ENCODE data around the gene KCTD15. TPM values are rescaled to one million over a fixed set of nuclear protein-coding genes. Genes with fewer than 3 reads are reported as not detected.

The KCTD15 gene
- total RNA-seq, 3 donors from 2014 or later, result 8.0 to 42.3 (median 10.1) TPM

DNA sequence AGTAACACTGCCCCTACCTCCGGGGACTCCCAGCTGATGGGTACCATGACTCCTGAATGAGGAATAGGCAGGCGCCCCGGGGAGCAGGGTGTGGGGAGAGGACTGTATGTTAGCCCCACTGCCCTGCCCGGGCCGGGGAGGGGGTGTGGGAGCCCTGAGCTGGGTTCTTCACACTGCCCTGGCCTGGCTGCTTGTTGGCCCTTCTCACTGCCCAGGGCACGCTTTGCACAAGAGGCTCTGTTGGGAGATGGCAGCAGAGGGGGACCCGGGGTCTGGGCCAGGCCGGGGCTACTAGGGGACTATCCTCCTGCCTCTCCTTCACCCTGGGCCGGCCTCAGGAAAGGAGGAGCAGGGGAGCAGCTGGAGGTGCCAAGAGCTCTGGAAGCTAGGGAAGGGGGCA lies 19.3 kb upstream of the KCTD15 start:
- intact Hi-C loops (cut with DNase I, micrococcal nuclease), result loop anchor here in 1 of 2 donors (5.0 to 10.0 kb wide), 2 partner anchors 217 to 320 kb away; no protein-coding TSS in a partner anchor
- no peaks in the 10 kb centered on the region for H3K9me3 ChIP-seq
- H3K4me3 ChIP-seq, result no peak overlapping the region
- TF ChIP-seq, protein P1, sequence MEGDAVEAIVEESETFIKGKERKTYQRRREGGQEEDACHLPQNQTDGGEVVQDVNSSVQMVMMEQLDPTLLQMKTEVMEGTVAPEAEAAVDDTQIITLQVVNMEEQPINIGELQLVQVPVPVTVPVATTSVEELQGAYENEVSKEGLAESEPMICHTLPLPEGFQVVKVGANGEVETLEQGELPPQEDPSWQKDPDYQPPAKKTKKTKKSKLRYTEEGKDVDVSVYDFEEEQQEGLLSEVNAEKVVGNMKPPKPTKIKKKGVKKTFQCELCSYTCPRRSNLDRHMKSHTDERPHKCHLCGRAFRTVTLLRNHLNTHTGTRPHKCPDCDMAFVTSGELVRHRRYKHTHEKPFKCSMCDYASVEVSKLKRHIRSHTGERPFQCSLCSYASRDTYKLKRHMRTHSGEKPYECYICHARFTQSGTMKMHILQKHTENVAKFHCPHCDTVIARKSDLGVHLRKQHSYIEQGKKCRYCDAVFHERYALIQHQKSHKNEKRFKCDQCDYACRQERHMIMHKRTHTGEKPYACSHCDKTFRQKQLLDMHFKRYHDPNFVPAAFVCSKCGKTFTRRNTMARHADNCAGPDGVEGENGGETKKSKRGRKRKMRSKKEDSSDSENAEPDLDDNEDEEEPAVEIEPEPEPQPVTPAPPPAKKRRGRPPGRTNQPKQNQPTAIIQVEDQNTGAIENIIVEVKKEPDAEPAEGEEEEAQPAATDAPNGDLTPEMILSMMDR (IDR thresholded peaks at IDR 0.05), result no peak
- DNase-seq, result no peak
- ATAC-seq, result no peak
- no peaks in the 10 kb centered on the region for H3K36me3 ChIP-seq (ENCODE audit: low read depth)
- H3K4me1 ChIP-seq (ENCODE audit: low read depth), result no peaks in the 10 kb centered on the region

DNA sequence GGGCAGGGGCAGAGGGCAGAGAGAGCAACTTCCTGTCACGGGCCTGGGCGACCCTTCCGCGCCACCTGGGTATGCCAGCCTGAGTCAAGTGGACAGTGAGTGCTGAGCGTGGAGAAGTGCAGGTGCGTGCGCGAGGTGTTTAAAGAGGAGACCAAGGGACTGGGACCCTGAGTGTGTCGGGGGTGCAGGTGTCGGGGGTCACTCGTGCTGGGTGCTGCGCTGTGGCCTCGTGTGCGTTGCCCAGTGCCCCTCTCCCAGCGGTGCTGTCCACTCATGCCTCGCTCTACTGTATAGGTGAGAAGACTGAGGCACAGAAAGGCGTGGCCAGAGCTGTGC lies 18.9 kb upstream of the KCTD15 start:
- ATAC-seq (no peak), DNase-seq (no peak)
- Histone ChIP-seq H3K9me3 (no peaks in the 10 kb centered on the region), H3K4me3 (no peak overlapping the region), H3K36me3 (ENCODE audit: low read depth) (no peaks in the 10 kb centered on the region), H3K4me1 (ENCODE audit: low read depth) (no peaks in the 10 kb centered on the region)
- TF ChIP-seq, protein P1 (IDR thresholded peaks at IDR 0.05), result no peak
- intact Hi-C loops (cut with DNase I, micrococcal nuclease), result loop anchor here in 1 of 2 donors (5.0 to 10.0 kb wide), 2 partner anchors 217 to 320 kb away; no protein-coding TSS in a partner anchor

DNA sequence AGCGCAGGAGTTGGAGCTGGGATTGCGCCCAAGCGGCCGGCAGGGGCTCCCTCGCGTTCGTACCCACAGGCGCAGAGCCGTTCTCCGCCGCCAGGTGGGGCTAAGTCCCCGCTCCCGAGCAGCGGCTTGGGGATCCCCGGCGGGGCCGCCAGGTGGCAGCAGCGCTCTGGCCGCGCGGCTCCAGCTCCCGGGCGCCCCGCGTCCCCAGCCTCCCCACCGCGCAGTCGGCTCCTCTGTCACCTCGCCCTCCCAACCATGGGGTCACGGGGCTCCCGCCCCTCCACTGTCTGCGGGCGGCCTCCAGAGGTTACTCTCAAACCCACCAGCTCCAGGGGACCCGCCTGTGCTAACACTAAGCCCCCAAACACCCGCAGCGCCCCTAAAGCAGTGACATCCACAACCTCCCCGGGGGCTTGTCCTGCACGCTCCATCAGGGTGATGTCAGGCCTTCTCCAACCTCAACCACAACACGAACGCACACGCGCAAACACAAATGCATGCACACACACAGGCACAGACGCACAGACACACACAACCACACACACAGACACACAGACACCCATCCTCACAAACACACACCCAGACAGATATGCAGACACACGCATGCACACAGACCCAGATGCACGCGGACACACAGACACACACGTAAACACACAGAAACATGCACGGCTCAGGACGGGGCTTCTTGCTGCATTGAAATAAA lies 18.4 kb upstream of the KCTD15 start:
- Histone ChIP-seq H3K4me1 (ENCODE audit: low read depth) (no peaks in the 10 kb centered on the region), H3K36me3 (ENCODE audit: low read depth) (no peaks in the 10 kb centered on the region), H3K4me3 (no peak overlapping the region), H3K9me3 (no peaks in the 10 kb centered on the region)
- ATAC-seq (peak; percentile 98), DNase-seq (peak; percentile 82 to 90 (median 88))
- intact Hi-C loops (cut with DNase I, micrococcal nuclease), result loop anchor here in 1 of 2 donors (5.0 to 10.0 kb wide), 2 partner anchors 217 to 319 kb away; no protein-coding TSS in a partner anchor
- TF ChIP-seq, protein P1 (IDR thresholded peaks at IDR 0.05), result peak; percentile 100

DNA sequence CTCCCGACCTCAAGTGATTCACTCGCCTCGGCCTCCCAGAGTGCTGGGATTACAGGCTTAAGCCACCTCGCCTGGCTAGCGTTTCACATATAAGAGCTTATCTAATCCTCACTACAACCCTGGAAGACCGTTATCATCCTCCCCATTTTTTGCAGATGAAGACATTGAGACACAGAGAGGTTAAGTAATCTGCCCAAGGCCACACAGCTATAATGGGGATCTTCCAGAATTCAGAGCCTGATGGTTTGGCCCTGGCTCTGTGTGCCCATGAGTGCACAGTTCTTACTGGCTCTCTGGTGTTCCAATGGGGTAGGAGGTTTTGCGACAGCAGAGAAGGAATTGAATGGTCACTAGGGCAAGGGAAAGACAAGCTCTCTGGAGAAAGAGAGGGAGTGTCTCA lies 16.8 kb upstream of the KCTD15 start:
- Histone ChIP-seq H3K4me1 (ENCODE audit: low read depth) (no peaks in the 10 kb centered on the region), H3K9me3 (no peaks in the 10 kb centered on the region), H3K4me3 (no peak overlapping the region), H3K36me3 (ENCODE audit: low read depth) (no peaks in the 10 kb centered on the region)
- TF ChIP-seq, protein P1 (IDR thresholded peaks at IDR 0.05), result no peak
- DNase-seq, result no peak
- intact Hi-C loops (cut with DNase I, micrococcal nuclease), result loop anchor here in 1 of 2 donors (5.0 to 10.0 kb wide), 2 partner anchors 215 to 317 kb away; no protein-coding TSS in a partner anchor
- ATAC-seq, result no peak

DNA sequence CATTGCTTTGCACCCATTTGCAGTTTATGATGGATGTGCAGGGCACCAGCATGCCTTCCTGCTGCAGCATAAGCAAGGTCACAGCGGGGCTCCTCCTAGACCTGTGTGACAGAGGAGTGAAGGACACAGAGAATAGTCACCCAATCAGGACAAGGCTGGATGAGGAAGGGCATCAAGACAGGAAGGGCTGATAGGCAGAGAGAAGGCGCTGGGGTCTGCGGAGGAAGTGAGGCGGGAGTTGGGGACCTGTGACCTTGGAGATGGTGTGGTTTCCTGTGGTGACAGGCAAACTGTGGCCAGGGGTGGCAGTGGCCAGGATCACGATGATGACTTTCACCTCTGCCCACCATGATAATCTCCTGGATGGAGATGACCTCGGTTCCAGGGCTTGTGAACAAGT lies 16.4 kb upstream of the KCTD15 start:
- ATAC-seq (no peak), DNase-seq (no peak)
- intact Hi-C loops (cut with DNase I, micrococcal nuclease), result no loop called here
- TF ChIP-seq, protein P1 (IDR thresholded peaks at IDR 0.05), result no peak
- no peaks in the 10 kb centered on the region for H3K9me3 ChIP-seq
- no peak overlapping the region for H3K4me3 ChIP-seq
- no peaks in the 10 kb centered on the region for H3K36me3 ChIP-seq (ENCODE audit: low read depth)
- no peaks in the 10 kb centered on the region for H3K4me1 ChIP-seq (ENCODE audit: low read depth)

Data from mucosa of descending colon (tissue), 3 donors.